ENCODE results near the gene MAST2. TPM values are rescaled to one million over a fixed set of nuclear protein-coding genes. Genes with fewer than 3 reads are reported as not detected.

The MAST2 gene
- total RNA-seq, 1 experiment from 2014 or later = 38.4 TPM

DNA sequence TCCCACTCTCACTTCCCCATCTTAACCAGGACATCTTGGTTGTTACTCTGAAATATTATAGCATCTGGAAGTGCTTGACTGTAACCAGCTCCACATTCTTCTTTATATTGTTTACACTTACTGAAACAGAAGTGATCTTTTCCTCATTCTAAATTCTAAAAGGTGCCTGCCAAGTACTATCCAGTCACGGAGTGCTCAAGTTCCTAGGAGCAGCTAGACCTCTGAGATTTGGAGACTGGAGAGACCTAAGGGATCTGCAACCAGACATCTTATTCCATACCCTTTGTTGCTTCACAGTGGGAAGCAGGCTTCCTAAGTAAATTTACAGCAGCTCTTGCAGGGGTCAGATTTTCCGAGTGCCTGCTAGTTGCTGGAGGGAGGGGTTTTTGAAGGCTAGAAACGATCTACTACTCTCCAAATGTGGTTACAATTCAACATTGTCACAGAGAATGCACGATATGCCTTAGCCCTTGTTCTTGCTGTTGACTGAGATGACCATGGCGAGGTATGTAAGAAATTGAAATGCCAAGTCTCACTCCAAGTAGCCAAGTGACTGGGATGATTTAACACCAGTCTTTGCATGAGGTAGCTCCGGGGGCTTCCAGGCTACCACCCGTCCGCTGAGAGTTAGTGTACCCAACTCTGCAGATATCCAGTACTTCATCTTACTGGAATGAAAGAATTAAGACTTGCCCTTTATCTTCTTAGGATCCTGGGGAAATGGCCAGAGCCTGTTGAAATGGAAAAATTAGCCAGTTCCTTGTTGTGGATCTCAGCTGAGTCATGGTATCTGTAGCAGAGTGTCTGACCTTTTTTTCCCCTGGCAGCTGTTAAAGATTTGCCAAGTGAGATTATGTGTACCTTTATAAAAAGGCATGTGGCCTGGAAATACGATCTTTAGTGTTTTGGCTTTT is 150.8 kb downstream of the MAST2 start:
- Histone ChIP-seq H3K27me3 (replicated peaks; ENCODE audit: insufficient read depth, low read depth, low read length, poor library complexity) (no peaks in the 10 kb centered on the region), H3K4me1 (ENCODE audit: insufficient read depth, low read length, poor library complexity, severe bottlenecking) (peaks cover 13% of the 10 kb centered on the region), H3K9me3 (ENCODE audit: low read depth, low read length, poor library complexity, severe bottlenecking) (no peaks in the 10 kb centered on the region), H3K4me3 (ENCODE audit: low read depth, low read length, poor library complexity, severe bottlenecking) (no peak overlapping the region), H3K27ac (ENCODE audit: low read depth, low read length, poor library complexity, severe bottlenecking) (no peak overlapping the region), H3K36me3 (ENCODE audit: insufficient read depth, low read length, poor library complexity, severe bottlenecking) (no peaks in the 10 kb centered on the region)
- TF ChIP-seq, protein P1, sequence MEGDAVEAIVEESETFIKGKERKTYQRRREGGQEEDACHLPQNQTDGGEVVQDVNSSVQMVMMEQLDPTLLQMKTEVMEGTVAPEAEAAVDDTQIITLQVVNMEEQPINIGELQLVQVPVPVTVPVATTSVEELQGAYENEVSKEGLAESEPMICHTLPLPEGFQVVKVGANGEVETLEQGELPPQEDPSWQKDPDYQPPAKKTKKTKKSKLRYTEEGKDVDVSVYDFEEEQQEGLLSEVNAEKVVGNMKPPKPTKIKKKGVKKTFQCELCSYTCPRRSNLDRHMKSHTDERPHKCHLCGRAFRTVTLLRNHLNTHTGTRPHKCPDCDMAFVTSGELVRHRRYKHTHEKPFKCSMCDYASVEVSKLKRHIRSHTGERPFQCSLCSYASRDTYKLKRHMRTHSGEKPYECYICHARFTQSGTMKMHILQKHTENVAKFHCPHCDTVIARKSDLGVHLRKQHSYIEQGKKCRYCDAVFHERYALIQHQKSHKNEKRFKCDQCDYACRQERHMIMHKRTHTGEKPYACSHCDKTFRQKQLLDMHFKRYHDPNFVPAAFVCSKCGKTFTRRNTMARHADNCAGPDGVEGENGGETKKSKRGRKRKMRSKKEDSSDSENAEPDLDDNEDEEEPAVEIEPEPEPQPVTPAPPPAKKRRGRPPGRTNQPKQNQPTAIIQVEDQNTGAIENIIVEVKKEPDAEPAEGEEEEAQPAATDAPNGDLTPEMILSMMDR (conservative IDR thresholded peaks at IDR 0.05; ENCODE audit: low read depth, low read length) = no peak
- no peak for TF ChIP-seq EZH2 (IDR thresholded peaks at IDR 0.05; ENCODE audit: borderline replicate concordance, low read depth, low read length, poor library complexity, severe bottlenecking)
- POLR2A ChIA-PET (ENCODE audit: low non-redundant PET) = no interaction called here
- no peak for DNase-seq (ENCODE audit: low spot score)
- intact Hi-C loops (cut with micrococcal nuclease; ENCODE audit: unreplicated experiment) = no loop called here
- CTCF ChIA-PET = no interaction called here
- BruUV-seq (replicated peaks) = no TSS peak

GRCh38 chr1:45957684-45958083 is 154.3 kb downstream of the MAST2 start:
- Histone ChIP-seq H3K27me3 (replicated peaks; ENCODE audit: insufficient read depth, low read depth, low read length, poor library complexity) (no peaks in the 10 kb centered on the region), H3K4me1 (ENCODE audit: insufficient read depth, low read length, poor library complexity, severe bottlenecking) (peaks cover 13% of the 10 kb centered on the region), H3K27ac (ENCODE audit: low read depth, low read length, poor library complexity, severe bottlenecking) (no peak overlapping the region), H3K9me3 (ENCODE audit: low read depth, low read length, poor library complexity, severe bottlenecking) (no peaks in the 10 kb centered on the region), H3K36me3 (ENCODE audit: insufficient read depth, low read length, poor library complexity, severe bottlenecking) (no peaks in the 10 kb centered on the region), H3K4me3 (ENCODE audit: low read depth, low read length, poor library complexity, severe bottlenecking) (no peak overlapping the region)
- POLR2A ChIA-PET (ENCODE audit: low non-redundant PET) = no interaction called here
- no peak for TF ChIP-seq EZH2 (IDR thresholded peaks at IDR 0.05; ENCODE audit: borderline replicate concordance, low read depth, low read length, poor library complexity, severe bottlenecking)
- TF ChIP-seq, protein P1 (conservative IDR thresholded peaks at IDR 0.05; ENCODE audit: low read depth, low read length) = no peak
- CTCF ChIA-PET = no interaction called here
- intact Hi-C loops (cut with micrococcal nuclease; ENCODE audit: unreplicated experiment) = no loop called here
- BruUV-seq (replicated peaks) = no TSS peak
- no peak for DNase-seq (ENCODE audit: low spot score)

DNA sequence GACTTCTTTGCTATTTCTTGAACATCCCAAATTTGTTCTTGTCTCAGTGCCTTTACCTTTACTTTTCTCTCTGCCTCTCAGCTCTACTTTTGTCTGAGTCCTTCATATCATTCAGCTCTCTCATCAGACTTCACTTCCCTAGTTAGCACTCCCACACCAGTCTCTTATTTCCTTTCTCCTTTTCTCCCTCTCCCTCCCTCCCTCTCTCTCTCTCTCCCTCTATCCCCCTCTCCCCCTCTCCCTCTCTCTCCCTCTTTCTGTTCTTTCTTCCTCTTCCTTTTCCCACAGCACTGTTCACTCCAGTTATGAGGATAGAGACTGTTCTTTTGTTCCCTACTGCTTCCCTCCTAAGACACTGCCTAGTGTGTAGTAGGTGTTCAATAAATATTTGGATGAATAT is 154.9 kb downstream of the MAST2 start:
- Histone ChIP-seq H3K27ac (ENCODE audit: low read depth, low read length, poor library complexity, severe bottlenecking) (no peak overlapping the region), H3K4me3 (ENCODE audit: low read depth, low read length, poor library complexity, severe bottlenecking) (no peak overlapping the region), H3K27me3 (replicated peaks; ENCODE audit: insufficient read depth, low read depth, low read length, poor library complexity) (no peaks in the 10 kb centered on the region), H3K9me3 (ENCODE audit: low read depth, low read length, poor library complexity, severe bottlenecking) (no peaks in the 10 kb centered on the region), H3K36me3 (ENCODE audit: insufficient read depth, low read length, poor library complexity, severe bottlenecking) (no peaks in the 10 kb centered on the region), H3K4me1 (ENCODE audit: insufficient read depth, low read length, poor library complexity, severe bottlenecking) (peaks cover 11% of the 10 kb centered on the region)
- no peak for TF ChIP-seq EZH2 (IDR thresholded peaks at IDR 0.05; ENCODE audit: borderline replicate concordance, low read depth, low read length, poor library complexity, severe bottlenecking)
- TF ChIP-seq, protein P1 (conservative IDR thresholded peaks at IDR 0.05; ENCODE audit: low read depth, low read length) = no peak
- intact Hi-C loops (cut with micrococcal nuclease; ENCODE audit: unreplicated experiment) = no loop called here
- ChIA-PET POLR2A (ENCODE audit: low non-redundant PET) (no interaction called here), CTCF (no interaction called here)
- BruUV-seq (replicated peaks) = no TSS peak
- no peak for DNase-seq (ENCODE audit: low spot score)

Data from A673 (cell line).